ENCODE data around the gene LRRC61.

The LRRC61 gene

GRCh38 chr7:150371131-150371995 lies 48.2 kb downstream of the LRRC61 start:
- no peak for DNase-seq (ENCODE audit: low read depth)

- DNase-seq (ENCODE audit: low read depth): no peak
These were observed 48.8 kb downstream of the LRRC61 start for GRCh38 chr7:150371996-150372270.

- DNase-seq (ENCODE audit: low read depth): no peak
These were observed 49.3 kb downstream of the LRRC61 start for GRCh38 chr7:150372271-150373048.

- DNase-seq (ENCODE audit: low read depth): no peak
These were observed 50.1 kb downstream of the LRRC61 start for GRCh38 chr7:150373049-150373801.

GRCh38 chr7:150374026-150374425 lies 50.9 kb downstream of the LRRC61 start:
- DNase-seq (ENCODE audit: low read depth): no peak

GRCh38 chr7:150374472-150374871 lies 51.3 kb downstream of the LRRC61 start:
- DNase-seq (ENCODE audit: low read depth): no peak

- DNase-seq (ENCODE audit: low read depth): no peak
These were observed 52.7 kb downstream of the LRRC61 start for GRCh38 chr7:150375662-150376521.

- no peak for DNase-seq (ENCODE audit: low read depth)
These were observed 53.4 kb downstream of the LRRC61 start for GRCh38 chr7:150376560-150376959.

- no peak for DNase-seq (ENCODE audit: low read depth)
These were observed 54.0 kb downstream of the LRRC61 start for GRCh38 chr7:150377196-150377595.

GRCh38 chr7:150377635-150378034 lies 54.5 kb downstream of the LRRC61 start:
- DNase-seq (ENCODE audit: low read depth): no peak

- DNase-seq (ENCODE audit: low read depth): peak; percentile 45
These were observed 55.1 kb downstream of the LRRC61 start for GRCh38 chr7:150378115-150378852.

- DNase-seq (ENCODE audit: low read depth): peak; percentile 96
These were observed 55.8 kb downstream of the LRRC61 start, which contains the start of gene ZNF775 for GRCh38 chr7:150378853-150379440. Gene ZNF775, plus strand, starts transcription at chr7:150379330. Its CDS starts 9,141 bp downstream, at chr7:150388471.

GRCh38 chr7:150379441-150380379 lies 56.6 kb downstream of the LRRC61 start:
- peak; percentile 14 for DNase-seq (ENCODE audit: low read depth)

- no peak for DNase-seq (ENCODE audit: low read depth)
These were observed 57.3 kb downstream of the LRRC61 start for GRCh38 chr7:150380463-150380862.

- no peak for DNase-seq (ENCODE audit: low read depth)
These were observed 57.9 kb downstream of the LRRC61 start for GRCh38 chr7:150381096-150381495.

- no peak for DNase-seq (ENCODE audit: low read depth)
These were observed 58.6 kb downstream of the LRRC61 start for GRCh38 chr7:150381785-150382122.

GRCh38 chr7:150382123-150382843 lies 59.1 kb downstream of the LRRC61 start:
- DNase-seq (ENCODE audit: low read depth): no peak

GRCh38 chr7:150382844-150383225 lies 59.7 kb downstream of the LRRC61 start:
- peak; percentile 22 for DNase-seq (ENCODE audit: low read depth)

All from fibroblast of gingiva (primary cell).